GM19193 (cell line): ENCODE data around the gene EML5.

Source experiments
- POLR2A ChIP-seq: IDR thresholded peaks from 4 replicates; pipeline ENCODE4 v1.6.1; 2011; ENCODE audit not compliant: insufficient read depth, insufficient read length; ENCODE audit errors: extremely low read depth

Gene EML5

GRCh38 chr14:88821888-88822287 is 29.1 kb upstream of the EML5 start:
- no peak for TF ChIP-seq POLR2A

DNA sequence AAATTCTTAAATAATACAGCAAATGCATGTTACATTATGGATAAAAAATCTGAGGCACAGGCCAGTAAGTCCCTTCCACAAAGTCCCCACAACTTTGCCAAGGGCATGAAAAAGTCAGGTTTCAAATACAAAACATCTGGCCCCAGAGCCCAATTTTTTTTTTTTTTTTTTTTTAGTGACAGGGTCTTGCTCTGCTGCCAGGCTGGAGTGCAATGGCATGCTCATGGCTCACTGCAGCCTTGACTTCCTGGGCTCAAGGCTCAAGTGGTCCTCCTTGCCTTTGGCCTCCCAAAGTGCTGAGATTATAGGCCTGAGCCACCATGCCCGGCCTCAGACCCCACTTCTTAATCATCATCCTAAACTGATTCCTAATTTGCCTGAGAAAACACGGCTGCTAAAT is 28.6 kb upstream of the EML5 start:
- no peak for TF ChIP-seq POLR2A

- no peak for TF ChIP-seq POLR2A
Measured at GRCh38 chr14:88818018-88818417, 25.3 kb upstream of the EML5 start.

DNA sequence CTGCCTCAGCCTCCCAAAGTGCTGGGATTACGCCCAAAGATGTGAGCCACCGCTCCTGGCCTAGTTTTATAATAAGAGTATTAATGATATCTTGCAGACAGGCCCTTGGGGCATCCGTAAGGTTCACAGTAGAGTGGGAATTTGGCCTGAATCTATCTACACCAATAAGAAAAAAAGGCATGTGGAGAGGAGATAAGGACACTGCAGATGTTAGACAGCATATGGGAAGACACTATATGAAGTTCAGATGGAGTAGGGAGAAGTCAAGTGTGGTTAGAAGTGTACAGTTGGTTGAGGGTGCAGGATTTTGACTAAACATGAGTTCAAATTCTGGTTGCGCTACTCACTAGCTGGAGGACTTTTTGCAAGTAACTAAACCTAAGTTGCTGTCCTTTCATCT is 23.2 kb upstream of the EML5 start:
- TF ChIP-seq POLR2A: no peak

DNA sequence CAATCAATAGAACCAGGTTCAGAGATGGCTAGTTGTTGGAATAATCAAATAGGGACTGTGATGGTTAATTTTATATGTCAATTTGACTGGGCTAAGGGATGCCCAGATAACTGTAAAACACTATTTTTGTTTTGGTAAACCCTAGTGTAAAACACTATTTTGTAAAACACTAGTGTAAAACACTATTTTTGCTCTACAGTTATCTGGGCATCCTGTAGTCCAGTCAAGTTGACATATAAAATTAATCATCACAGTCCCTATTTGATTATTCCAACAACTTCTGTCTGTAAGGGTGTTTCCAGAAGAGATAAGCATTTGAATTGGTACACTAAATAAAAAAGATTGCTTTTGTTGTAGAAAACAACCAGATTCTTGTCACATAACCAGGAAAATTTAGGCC is 15.6 kb upstream of the EML5 start:
- no peak for TF ChIP-seq POLR2A

- no peak for TF ChIP-seq POLR2A
Measured at GRCh38 chr14:88804477-88804876, 11.7 kb upstream of the EML5 start.

DNA sequence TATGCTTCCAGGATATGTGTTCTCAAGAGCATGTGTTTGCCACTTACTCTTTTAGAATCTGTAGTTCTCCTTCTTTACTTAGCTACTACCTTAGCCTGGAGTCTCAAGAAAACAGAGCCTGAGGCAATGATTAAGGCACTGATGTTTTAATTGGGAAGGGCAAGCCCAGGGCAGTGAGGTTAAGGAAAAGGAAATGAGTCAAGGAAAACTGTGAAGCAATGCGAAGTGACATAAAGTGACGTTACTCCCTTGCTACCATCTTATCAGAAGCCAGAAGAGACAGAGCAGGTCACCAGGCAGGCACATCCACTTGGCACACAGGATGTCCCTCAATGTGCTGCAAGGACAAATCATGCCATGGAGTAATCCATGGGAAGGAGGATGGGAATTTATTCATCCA is 11.3 kb upstream of the EML5 start:
- no peak for TF ChIP-seq POLR2A

DNA sequence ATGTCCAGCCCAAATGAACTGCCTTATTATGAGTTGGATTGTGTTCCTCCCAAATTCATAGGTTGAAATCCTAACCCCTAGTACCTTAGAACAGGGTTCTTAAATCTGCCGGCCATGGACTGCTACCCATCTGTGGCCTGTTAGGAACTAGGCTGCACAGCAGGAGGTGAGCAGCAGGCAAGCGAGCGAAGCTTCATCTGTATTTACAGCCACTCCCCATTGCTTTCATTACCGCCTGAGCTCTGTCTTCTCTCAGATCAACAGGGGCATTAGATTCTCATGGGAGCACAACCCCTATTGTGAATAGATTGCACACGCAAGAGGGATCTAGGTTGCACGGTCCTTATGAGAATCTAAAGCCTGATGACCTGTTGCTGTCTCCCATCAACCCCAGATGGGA is 9.8 kb upstream of the EML5 start:
- no peak for TF ChIP-seq POLR2A

DNA sequence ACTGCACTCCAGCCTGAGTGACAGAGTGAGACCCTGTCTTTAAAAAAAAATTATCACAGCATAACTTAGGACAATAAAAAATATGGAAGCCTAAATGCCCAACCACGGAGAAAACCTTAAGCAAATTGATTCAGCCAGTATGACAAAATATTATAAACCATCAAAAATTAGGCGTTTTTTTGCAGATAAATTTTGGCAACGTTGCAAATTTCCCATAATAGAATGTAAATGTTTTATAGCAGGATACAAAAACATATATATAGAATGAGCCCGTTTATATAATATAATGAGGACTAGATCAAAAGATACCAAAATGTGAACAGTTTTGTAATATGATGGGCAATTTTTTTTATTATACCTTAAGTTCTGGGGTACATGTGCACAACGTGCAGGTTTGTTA is 6.8 kb upstream of the EML5 start:
- TF ChIP-seq POLR2A: no peak

DNA sequence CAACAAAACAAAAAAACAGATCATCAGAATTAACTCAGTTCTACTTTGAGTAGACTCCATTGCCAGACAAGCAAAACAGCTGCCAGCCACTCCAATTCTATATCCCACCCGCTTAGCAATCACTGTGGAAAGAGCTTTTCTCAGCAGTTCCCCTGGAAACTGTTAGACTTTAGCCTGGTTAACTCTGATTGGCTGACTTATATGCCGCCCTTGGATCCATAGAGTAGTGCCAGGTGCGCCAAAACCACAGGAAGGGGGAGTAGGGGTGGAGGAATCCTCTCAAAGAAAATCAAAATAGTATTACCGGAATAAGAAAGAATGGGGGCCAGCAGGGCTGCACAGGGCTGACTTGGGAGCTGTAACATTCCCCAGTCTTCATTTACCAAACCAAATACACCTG is 5.4 kb upstream of the EML5 start:
- TF ChIP-seq POLR2A: no peak

DNA sequence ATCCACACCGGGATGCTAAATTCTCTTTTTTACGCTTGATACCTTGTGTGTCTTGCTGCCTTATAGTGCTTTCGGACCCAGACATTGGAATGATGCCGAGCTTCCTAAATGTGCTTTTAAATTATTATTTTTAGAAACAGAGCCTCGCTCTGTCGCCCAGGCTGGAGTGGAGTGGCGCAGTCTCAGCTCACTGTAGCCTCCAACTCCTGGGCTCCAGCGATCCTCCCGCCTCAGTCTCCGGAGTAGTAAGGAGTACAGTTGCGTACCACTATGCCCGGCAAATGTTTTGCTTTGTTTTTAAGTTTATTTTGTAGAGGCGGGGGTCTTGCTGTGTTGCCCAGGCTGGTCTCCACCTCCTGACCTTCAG is 489 bp upstream of the EML5 start:
- no peak for TF ChIP-seq POLR2A

- no peak for TF ChIP-seq POLR2A
Measured at GRCh38 chr14:88791629-88792472, 902 bp downstream of the EML5 start.

DNA sequence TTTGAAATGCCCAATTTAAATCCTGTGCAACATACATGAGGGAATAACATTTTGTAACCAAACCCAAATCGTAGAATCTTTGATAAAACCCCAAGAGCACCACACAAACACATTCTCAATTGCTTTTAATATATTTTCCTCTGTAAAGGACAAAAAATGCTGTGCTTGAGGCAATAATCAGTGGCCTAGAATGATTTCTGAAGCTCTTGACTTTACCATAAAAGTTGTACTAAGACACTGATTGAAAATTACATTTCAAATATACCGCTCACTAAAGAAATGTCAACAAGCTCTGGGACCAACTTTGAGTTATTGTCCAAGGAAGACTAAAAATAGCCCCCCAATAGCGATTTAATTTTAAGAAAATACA is 1.5 kb downstream of the EML5 start:
- TF ChIP-seq POLR2A: no peak

- TF ChIP-seq POLR2A: no peak
Measured at GRCh38 chr14:88790501-88791251, 2.1 kb downstream of the EML5 start.

GRCh38 chr14:88786715-88787114 is 6.0 kb downstream of the EML5 start:
- no peak for TF ChIP-seq POLR2A

DNA sequence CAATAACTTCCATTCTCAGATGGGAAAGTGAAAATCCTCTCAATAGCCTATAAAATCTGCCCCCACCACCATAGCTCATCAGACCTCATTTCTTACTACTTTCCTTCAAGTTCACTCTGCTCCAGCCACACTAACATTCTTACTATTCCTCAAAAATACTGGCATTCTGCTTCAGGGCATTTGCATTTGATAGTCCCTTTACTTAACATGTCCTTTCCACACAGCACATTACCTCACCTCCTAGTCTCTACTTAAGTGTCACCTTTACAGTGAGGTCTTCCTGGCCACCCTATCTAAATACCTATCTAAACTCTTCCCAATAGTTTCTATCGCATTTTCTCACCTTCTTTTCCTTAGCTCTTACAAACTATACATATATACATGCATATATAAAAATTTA is 6.8 kb downstream of the EML5 start:
- TF ChIP-seq POLR2A: no peak
